Sigmoid colon (tissue), 4 donors: Measurements from ENCODE around the gene LBR.

Experiments used
- EP300 ChIP-seq, 4 donors: sonication (generic); formaldehyde crosslinking; IDR thresholded peaks; one replicate each; pipeline ENCODE4 v1.6.1; 2017; ENCODE audit warnings: antibody characterized with exemption in 4 of 4
- POLR2A ChIP-seq, 2 donors: fragments of 450-650 bp; IDR thresholded peaks; one replicate each; pipeline ENCODE4 v1.6.1; 2016; ENCODE audit warnings: antibody characterized with exemption in 2 of 2, mild to moderate bottlenecking in 2 of 2, moderate library complexity in 2 of 2
- POLR2AphosphoS5 ChIP-seq, 4 donors: sonication (generic); formaldehyde crosslinking; IDR thresholded peaks; one replicate each; pipeline ENCODE4 v1.6.1; 2017; ENCODE audit warnings: antibody characterized with exemption in 4 of 4
- TF ChIP-seq, protein P1 (sequence below), 4 experiments: fragments of 450-650 bp in 3 of 4; fragments of 200-600 bp in 1 of 4; IDR thresholded peaks; one replicate each; pipeline ENCODE4 v1.5.1; 2016 to 2019; ENCODE audit warnings: antibody characterized with exemption in 4 of 4, mild to moderate bottlenecking in 3 of 4, moderate library complexity in 2 of 4

GRCh38 chr1:225409051-225409450 lies 18.8 kb downstream of the LBR start:
- TF ChIP-seq, protein P1, sequence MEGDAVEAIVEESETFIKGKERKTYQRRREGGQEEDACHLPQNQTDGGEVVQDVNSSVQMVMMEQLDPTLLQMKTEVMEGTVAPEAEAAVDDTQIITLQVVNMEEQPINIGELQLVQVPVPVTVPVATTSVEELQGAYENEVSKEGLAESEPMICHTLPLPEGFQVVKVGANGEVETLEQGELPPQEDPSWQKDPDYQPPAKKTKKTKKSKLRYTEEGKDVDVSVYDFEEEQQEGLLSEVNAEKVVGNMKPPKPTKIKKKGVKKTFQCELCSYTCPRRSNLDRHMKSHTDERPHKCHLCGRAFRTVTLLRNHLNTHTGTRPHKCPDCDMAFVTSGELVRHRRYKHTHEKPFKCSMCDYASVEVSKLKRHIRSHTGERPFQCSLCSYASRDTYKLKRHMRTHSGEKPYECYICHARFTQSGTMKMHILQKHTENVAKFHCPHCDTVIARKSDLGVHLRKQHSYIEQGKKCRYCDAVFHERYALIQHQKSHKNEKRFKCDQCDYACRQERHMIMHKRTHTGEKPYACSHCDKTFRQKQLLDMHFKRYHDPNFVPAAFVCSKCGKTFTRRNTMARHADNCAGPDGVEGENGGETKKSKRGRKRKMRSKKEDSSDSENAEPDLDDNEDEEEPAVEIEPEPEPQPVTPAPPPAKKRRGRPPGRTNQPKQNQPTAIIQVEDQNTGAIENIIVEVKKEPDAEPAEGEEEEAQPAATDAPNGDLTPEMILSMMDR (IDR thresholded peaks at IDR 0.05): no peak
- TF ChIP-seq EP300 (IDR thresholded peaks at IDR 0.05) (no peak), POLR2AphosphoS5 (IDR thresholded peaks at IDR 0.05) (no peak), POLR2A (IDR thresholded peaks at IDR 0.05) (no peak)
